ENCODE data around the gene DIP2B. TPM values are rescaled to one million over a fixed set of nuclear protein-coding genes. Genes with fewer than 3 reads are reported as not detected.

Gene DIP2B
- total and polyA plus RNA-seq, 2 of the 13 experiments (the other 11 are each of a cell fraction or from before 2014, with no cell fraction given) = 32.1 to 35.8 TPM

GRCh38 chr12:50611021-50611744 is 106.4 kb downstream of the DIP2B start:
- TF ChIP-seq ZMAT3 (CRISPR knock-in tag; conservative IDR thresholded peaks at IDR 0.05) (no peak), NFE2L2 (IDR thresholded peaks at IDR 0.05; ENCODE audit: low read length) (peak; percentile 36; the same call in 1 of the 2 replicates)
- POLR2A ChIA-PET = no interaction called here
- in situ Hi-C loops (cut with HindIII; ENCODE audit: extremely low pct_ligation_motif_present, low pct_unique_long_range_greater_than_20kb) = no loop called here

DNA sequence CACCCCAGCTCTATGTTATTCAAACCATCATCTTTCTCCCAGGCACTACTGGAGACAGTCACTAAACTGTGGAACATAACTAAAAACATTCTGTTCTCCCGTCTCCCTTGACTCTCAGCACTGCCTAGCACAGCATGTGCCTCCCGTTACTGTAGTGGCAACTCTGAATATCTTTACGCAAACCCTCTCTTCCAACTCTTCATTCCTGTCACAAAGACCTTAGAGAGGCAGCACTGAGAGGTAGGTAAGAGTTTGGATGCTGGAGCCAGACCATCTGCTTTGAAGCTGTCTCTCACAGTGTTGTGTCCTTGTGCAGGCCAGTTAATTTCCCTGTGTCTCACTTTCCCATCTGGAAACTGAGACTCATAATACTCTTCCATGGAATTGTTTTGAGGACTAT is 108.1 kb downstream of the DIP2B start:
- H3K27me3 ChIP-seq (ENCODE audit: control insufficient read depth in 1 of 2, insufficient read depth in 2 of 2, low read length in 2 of 2) = no peaks in the 10 kb centered on the region
- ChIA-PET CTCF (ENCODE audit: low intra/inter-chr PET ratio, low total read pairs) (no interaction called here), POLR2A (no interaction called here)
- intact Hi-C loops (cut with micrococcal nuclease; ENCODE audit: unreplicated experiment) (loop anchor here (10.0 kb wide), 1 partner anchor 48 kb away; no protein-coding TSS in a partner anchor), in situ Hi-C loops (cut with HindIII; ENCODE audit: extremely low pct_ligation_motif_present, low pct_unique_long_range_greater_than_20kb) (no loop called here)
- FAIRE-seq (no peak), DNase-seq (ENCODE audit: low spot score) (no peak), ATAC-seq (peak; percentile 33; the same call in 2 of the 3 replicates)
- H3K4me2 ChIP-seq (ENCODE audit: low read depth, low read length) = peak overlapping the region; percentile 9; the same call in 1 of the 2 replicates
- H3K9ac ChIP-seq (ENCODE audit: insufficient read depth, low read depth, low read length) = no peak overlapping the region
- H3K4me3 ChIP-seq (replicated peaks in 1 of 3; ENCODE audit: insufficient read depth in 1 of 3, low read depth in 2 of 3, low read length in 3 of 3) = no peak overlapping the region
- peak overlapping the region; percentile 17 for H3K27ac ChIP-seq (ENCODE audit: extremely low read length, insufficient read depth, low read length)
- peaks cover 81% of the 10 kb centered on the region for H3K79me2 ChIP-seq (ENCODE audit: insufficient read depth, low read length)
- H3K4me1 ChIP-seq (ENCODE audit: insufficient read depth, low read length) = peaks cover 36% of the 10 kb centered on the region
- H3K36me3 ChIP-seq (replicated peaks in 1 of 2; ENCODE audit: control insufficient read depth in 1 of 2, insufficient read depth in 2 of 2, low read length in 2 of 2) = peaks cover 3 to 4% of the 10 kb centered on the region in 2 experiments; a peak in 2 of 5 replicates
- no peaks in the 10 kb centered on the region; the same call in none of the 2 replicates for H4K20me1 ChIP-seq (ENCODE audit: insufficient read depth, low read length)
- H3K9me3 ChIP-seq (ENCODE audit: low read length) = no peaks in the 10 kb centered on the region
- no peak overlapping the region for H2AFZ ChIP-seq (ENCODE audit: low read length)
- WGBS (ENCODE audit: low lambda C conversion rate) = 95% methylated on average over 3 of the region's 3 CpGs
- no TSS peak for BruUV-seq (replicated peaks)
- TF ChIP-seq ZNF687 (CRISPR knock-in tag; IDR thresholded peaks at IDR 0.05) = no peak
- no peak for TF ChIP-seq ZNF12 (CRISPR knock-in tag; IDR thresholded peaks at IDR 0.05)
- TF ChIP-seq TEAD3 (CRISPR knock-in tag; optimal IDR thresholded peaks at IDR 0.05; ENCODE audit: borderline replicate concordance) = no peak
- no peak for TF ChIP-seq MBNL3 (CRISPR knock-in tag; conservative IDR thresholded peaks at IDR 0.05)
- TF ChIP-seq NCOR1 (IDR thresholded peaks at IDR 0.05; ENCODE audit: borderline replicate concordance, low read length) = no peak
- TF ChIP-seq, protein P1, sequence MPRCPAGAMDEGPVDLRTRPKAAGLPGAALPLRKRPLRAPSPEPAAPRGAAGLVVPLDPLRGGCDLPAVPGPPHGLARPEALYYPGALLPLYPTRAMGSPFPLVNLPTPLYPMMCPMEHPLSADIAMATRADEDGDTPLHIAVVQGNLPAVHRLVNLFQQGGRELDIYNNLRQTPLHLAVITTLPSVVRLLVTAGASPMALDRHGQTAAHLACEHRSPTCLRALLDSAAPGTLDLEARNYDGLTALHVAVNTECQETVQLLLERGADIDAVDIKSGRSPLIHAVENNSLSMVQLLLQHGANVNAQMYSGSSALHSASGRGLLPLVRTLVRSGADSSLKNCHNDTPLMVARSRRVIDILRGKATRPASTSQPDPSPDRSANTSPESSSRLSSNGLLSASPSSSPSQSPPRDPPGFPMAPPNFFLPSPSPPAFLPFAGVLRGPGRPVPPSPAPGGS (CRISPR knock-in tag; IDR thresholded peaks at IDR 0.05) = no peak
- no peak for TF ChIP-seq ZNF577 (CRISPR knock-in tag; IDR thresholded peaks at IDR 0.05; ENCODE audit: borderline replicate concordance, low read depth)
- TF ChIP-seq SRY (CRISPR knock-in tag; IDR thresholded peaks at IDR 0.05) = no peak

More at GRCh38 chr12:50611021-50611744, 106.4 kb downstream of the DIP2B start:
- H2AFZ ChIP-seq (ENCODE audit: low read length) = no peak overlapping the region
- H3K79me2 ChIP-seq (ENCODE audit: insufficient read depth, low read length) = peaks cover 85% of the 10 kb centered on the region
- no peak overlapping the region for H3K27ac ChIP-seq (ENCODE audit: extremely low read length, insufficient read depth, low read length)
- no peak for FAIRE-seq
- H3K4me3 ChIP-seq (replicated peaks in 1 of 3; ENCODE audit: insufficient read depth in 1 of 3, low read depth in 2 of 3, low read length in 3 of 3) = no peak overlapping the region
- CTCF ChIA-PET (ENCODE audit: low intra/inter-chr PET ratio, low total read pairs) = no interaction called here
- no peaks in the 10 kb centered on the region for H3K9me3 ChIP-seq (ENCODE audit: low read length)
- H4K20me1 ChIP-seq (ENCODE audit: insufficient read depth, low read length) = peaks cover 2% of the 10 kb centered on the region; the same call in 1 of the 2 replicates
- H3K9ac ChIP-seq (ENCODE audit: insufficient read depth, low read depth, low read length) = no peak overlapping the region
- no TSS peak for BruUV-seq (replicated peaks)
- peaks cover 3 to 4% of the 10 kb centered on the region in 2 experiments; a peak in 2 of 5 replicates for H3K36me3 ChIP-seq (replicated peaks in 1 of 2; ENCODE audit: control insufficient read depth in 1 of 2, insufficient read depth in 2 of 2, low read length in 2 of 2)
- no peak overlapping the region for H3K4me2 ChIP-seq (ENCODE audit: low read depth, low read length)
- over 99% methylated on average over 10 of the region's 10 CpGs for WGBS (ENCODE audit: low lambda C conversion rate)
- intact Hi-C loops (cut with micrococcal nuclease; ENCODE audit: unreplicated experiment) = loop anchor here (10.0 kb wide), 1 partner anchor 46 kb away; no protein-coding TSS in a partner anchor
- H3K4me1 ChIP-seq (ENCODE audit: insufficient read depth, low read length) = peaks cover 52% of the 10 kb centered on the region
- no peak for ATAC-seq
- H3K27me3 ChIP-seq (ENCODE audit: control insufficient read depth in 1 of 2, insufficient read depth in 2 of 2, low read length in 2 of 2) = no peaks in the 10 kb centered on the region
- DNase-seq (ENCODE audit: low spot score) = no peak
